HG02870 (cell line): ENCODE measurements around the gene NDUFC2.
"Not testable (repeated sequence)": the region's sequence is repeated elsewhere in the genome, so short reads cannot be mapped to it uniquely, and the experiment has no call there.

Experiments used
- ATAC-seq: cut with Tn5 transposase; IDR thresholded peaks from one replicate; pipeline ENCODE4 v1.9.1; 2021; ENCODE audit warnings: mild to moderate bottlenecking, moderate library complexity; ENCODE audit not compliant: unreplicated experiment

NDUFC2 gene

GRCh38 chr11:78032090-78032489 lies 47.6 kb downstream of the NDUFC2 start:
- no peak for ATAC-seq

DNA sequence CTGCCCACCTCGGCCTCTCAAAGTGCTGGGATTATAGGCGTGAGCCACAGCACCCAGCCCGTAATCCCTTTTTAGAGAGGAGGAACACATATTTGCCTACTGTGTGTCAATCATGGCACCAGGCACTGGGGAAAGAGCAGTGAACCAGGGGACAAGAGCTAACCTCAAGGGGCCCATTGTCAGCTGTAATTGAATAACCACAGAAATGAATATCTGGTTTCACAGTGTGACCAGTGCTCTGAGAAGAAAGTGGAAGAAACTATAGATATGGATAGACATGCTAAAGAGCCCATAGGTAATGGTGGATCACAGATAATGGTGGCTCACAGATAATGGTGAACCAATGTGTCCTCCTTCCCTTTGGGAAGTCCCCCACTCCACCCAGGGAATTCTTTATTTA lies 48.0 kb downstream of the NDUFC2 start:
- ATAC-seq = peak; percentile 71

GRCh38 chr11:78030429-78031325 lies 49.0 kb downstream of the NDUFC2 start:
- no peak for ATAC-seq

DNA sequence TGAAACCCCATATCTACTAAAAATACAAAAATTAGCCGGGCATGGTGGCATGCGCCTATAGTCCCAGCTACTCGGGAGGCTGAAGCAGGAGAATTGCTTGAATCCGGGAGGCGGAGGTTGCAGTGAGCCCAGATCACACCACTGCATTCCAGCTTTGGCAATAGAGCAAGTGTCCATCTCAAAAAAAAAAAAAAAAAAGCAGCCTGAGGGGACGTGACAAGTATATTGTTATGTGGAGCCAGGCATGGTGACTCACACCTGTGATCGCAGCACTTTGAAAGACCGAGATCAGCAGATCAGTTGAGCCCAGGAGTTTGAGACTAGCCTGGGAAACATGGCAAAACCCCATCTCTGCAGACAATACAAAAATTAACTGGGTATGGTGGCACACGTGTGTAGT lies 51.2 kb downstream of the NDUFC2 start:
- ATAC-seq = not testable (repeated sequence)

- ATAC-seq = no peak
Measured at GRCh38 chr11:78027759-78028158, 51.9 kb downstream of the NDUFC2 start.

DNA sequence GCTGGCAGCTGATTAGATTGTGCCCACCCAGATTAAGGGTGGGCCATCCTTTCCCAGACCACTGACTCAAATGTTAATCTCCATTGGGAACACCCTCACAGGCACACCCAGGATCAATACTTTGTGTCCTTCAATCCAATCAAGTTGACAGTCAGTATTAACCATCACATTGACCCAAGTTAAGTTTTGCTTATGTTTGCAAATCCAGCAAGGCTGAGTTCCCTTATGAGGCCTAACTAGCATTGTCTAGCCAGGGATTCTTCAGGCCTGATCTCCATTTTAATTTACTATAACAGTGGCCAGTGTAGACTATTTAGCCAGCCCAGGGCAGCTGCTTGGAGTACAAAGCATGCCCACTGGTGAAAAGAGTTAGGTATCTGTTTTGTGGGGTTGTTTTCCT lies 54.3 kb downstream of the NDUFC2 start:
- no peak for ATAC-seq

- no peak for ATAC-seq
Measured at GRCh38 chr11:78023426-78023825, 56.2 kb downstream of the NDUFC2 start.

- ATAC-seq = no peak
Measured at GRCh38 chr11:78022397-78023396, 57.0 kb downstream of the NDUFC2 start, which contains the start of gene KCTD14. Gene KCTD14 (minus strand): TSS chr11:78023276. CDS start chr11:78023249, 27 bp downstream.

DNA sequence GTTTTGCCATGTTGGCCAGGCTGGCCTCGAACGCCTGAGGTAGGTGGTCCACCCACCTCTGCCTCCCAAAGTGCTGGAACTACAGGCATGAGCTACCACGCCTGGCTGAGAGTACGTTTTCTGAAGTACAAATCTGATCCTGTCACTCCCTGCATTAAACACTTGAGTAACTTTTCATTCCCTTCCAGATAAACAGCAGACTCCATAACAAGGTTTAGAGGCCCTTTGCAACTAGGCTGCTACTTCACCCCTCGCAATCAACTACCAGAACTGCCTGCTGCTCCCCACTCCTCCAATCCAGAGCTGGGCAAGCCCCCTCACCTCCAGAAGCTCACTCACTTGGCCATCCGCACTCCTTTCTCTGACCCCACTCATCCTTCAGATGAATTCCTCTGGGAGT lies 58.1 kb downstream of the NDUFC2 start:
- no peak for ATAC-seq

DNA sequence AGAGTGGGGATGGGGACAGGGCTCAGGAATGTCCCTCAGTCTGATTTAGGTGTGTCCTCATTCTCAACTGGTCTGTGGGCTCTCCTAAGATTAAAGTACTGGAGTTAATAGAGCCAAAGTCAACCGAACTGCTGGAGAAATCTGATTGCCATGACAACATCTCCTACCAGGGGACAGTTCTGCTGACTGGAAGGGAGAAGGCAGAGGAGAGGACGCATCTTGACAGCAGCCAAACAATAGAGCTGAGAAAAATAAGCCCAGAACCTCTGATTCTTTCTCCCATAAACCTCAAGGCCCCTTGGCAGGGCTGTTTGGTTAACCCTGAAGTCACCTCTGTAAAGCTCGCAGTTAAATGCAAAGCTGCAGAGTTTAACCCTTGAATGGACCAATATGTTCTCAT lies 59.4 kb downstream of the NDUFC2 start:
- ATAC-seq = no peak

GRCh38 chr11:78019808-78020207 lies 59.9 kb downstream of the NDUFC2 start:
- ATAC-seq = no peak
